K562 (cell line): ENCODE results near the gene MCC. TPM values are rescaled to one million over a fixed set of nuclear protein-coding genes. Genes with fewer than 3 reads are reported as not detected.

Experiments
- ATAC-seq: fragments of 200-7000 bp; cut with Tn5 transposase; 3 replicates; pipeline ENCODE4 v1.9.1; 2020; ENCODE audit warnings: moderate library complexity
- BruUV-seq: library from RNA; stranded (reverse); fragments of 400-500 nt; replicated peaks from 2 replicates; lab custom pipeline; 2021; lab: Mats Ljungman, UMichigan
- CTCF ChIA-PET: fragments of 300-600 bp; formaldehyde crosslinking; extraction: SDS; loops from one replicate; lab custom pipeline; 2021; ENCODE audit warnings: low intra/inter-chr PET ratio; lab: Yijun Ruan, JAX
- POLR2A ChIA-PET: fragments of 300-600, 350-650 bp; sonication (Branson Sonifier 250); formaldehyde crosslinking; extraction: SDS; loops from one replicate; lab custom pipeline; 2021; ENCODE audit warnings: antibody characterized with exemption, inconsistent platforms; lab: Yijun Ruan, JAX
- DNase-seq, 4 experiments: peaks; one replicate each; pipeline versions ENCODE4 v3.0.0 to v3.0.0-alpha.2; 2011 to 2018; ENCODE audit warnings: low spot score in 3 of 4, mixed read lengths in 3 of 4; ENCODE audit errors: extremely low read depth in 1 of 4
- FAIRE-seq: peaks from 2 replicates; lab custom pipeline; 2011; peaks lifted over from hg19 to GRCh38; lab: Jason Lieb, UNC
- H2AFZ ChIP-seq: 2 replicates; pipeline ENCODE4 v1.6.0; 2011; ENCODE audit warnings: low read depth, low read length, control low read depth, inconsistent platforms
- H3K27ac ChIP-seq: fragments of 200-600 bp; 3 replicates; pipeline ENCODE4 v1.8.0; 2011; ENCODE audit warnings: low read depth, mild to moderate bottlenecking, control low read depth, inconsistent platforms, low read length, moderate library complexity, mixed read lengths; ENCODE audit errors: extremely low read depth
- H3K27me3 ChIP-seq, 2 experiments: fragments of 300-600 bp in 1 of 2; 2 replicates in 1 of 2; 3 replicates in 1 of 2; pipeline versions ENCODE4 v1.6.0 to v1.8.0; 2011; ENCODE audit warnings: inconsistent platforms in 2 of 2, low read length in 2 of 2, mild to moderate bottlenecking in 1 of 2, mixed read lengths in 1 of 2, moderate library complexity in 1 of 2; ENCODE audit not compliant: control insufficient read depth in 2 of 2, insufficient read depth in 2 of 2
- H3K36me3 ChIP-seq: fragments of 300-600 bp; 3 replicates; pipeline ENCODE4 v1.8.0; 2011; ENCODE audit warnings: mild to moderate bottlenecking, low read length, inconsistent platforms; ENCODE audit not compliant: control insufficient read depth, insufficient read depth
- H3K4me1 ChIP-seq, 2 experiments: fragments of 200-600 bp in 1 of 2; replicated peaks in 1 of 2; 2 replicates in 1 of 2; 3 replicates in 1 of 2; pipeline versions ENCODE4 v1.5.1 to v1.8.0; 2011; ENCODE audit warnings: inconsistent platforms in 2 of 2, low read length in 2 of 2, mild to moderate bottlenecking in 1 of 2, mixed read lengths in 1 of 2, moderate library complexity in 1 of 2; ENCODE audit not compliant: control insufficient read depth in 2 of 2, insufficient read depth in 2 of 2
- H3K4me2 ChIP-seq: 2 replicates; pipeline ENCODE4 v1.6.1; 2011; ENCODE audit warnings: low read length, control low read depth, inconsistent platforms, mixed read lengths; ENCODE audit not compliant: insufficient read depth
- H3K4me3 ChIP-seq: fragments of 200-600 bp; sonication (generic), shearing (Covaris generic); 2 replicates; pipeline ENCODE4 v1.5.1; 2016; ENCODE audit warnings: control low read depth, inconsistent platforms
- H3K79me2 ChIP-seq: fragments of 200-600 bp; 3 replicates; pipeline ENCODE4 v1.8.0; 2011; ENCODE audit warnings: low read length, inconsistent platforms; ENCODE audit not compliant: control insufficient read depth, insufficient read depth
- H3K9ac ChIP-seq, 2 experiments: 2 replicates each; pipeline versions ENCODE4 v1.6.0 to v1.6.1; 2011; ENCODE audit warnings: low read depth in 2 of 2, low read length in 2 of 2, control low read depth in 1 of 2, inconsistent platforms in 1 of 2, mild to moderate bottlenecking in 1 of 2, mixed read lengths in 1 of 2; ENCODE audit not compliant: insufficient read depth in 1 of 2
- H3K9me1 ChIP-seq: one replicate; pipeline ENCODE4 v1.6.0; 2011; ENCODE audit warnings: inconsistent platforms, mild to moderate bottlenecking, low read length, moderate library complexity; ENCODE audit not compliant: control insufficient read depth, insufficient read depth
- H3K9me3 ChIP-seq: replicated peaks from 2 replicates; pipeline ENCODE4 v1.5.1; 2011; ENCODE audit warnings: low read depth, low read length, inconsistent platforms; ENCODE audit not compliant: control insufficient read depth, insufficient read depth
- H4K20me1 ChIP-seq: replicated peaks from 2 replicates; pipeline ENCODE4 v1.6.1; 2011; ENCODE audit warnings: low read length, inconsistent platforms, mixed read lengths; ENCODE audit not compliant: control insufficient read depth, insufficient read depth
- BDP1 ChIP-seq: IDR thresholded peaks from 3 replicates; pipeline ENCODE4 v1.6.1; 2011; ENCODE audit not compliant: insufficient read length, insufficient read depth
- BRF1 ChIP-seq: IDR thresholded peaks from 3 replicates; pipeline ENCODE4 v1.6.1; 2011; ENCODE audit warnings: borderline replicate concordance, mild to moderate bottlenecking; ENCODE audit not compliant: insufficient read length; ENCODE audit errors: extremely low read depth
- C11orf30 ChIP-seq: fragments of 450-650 bp; IDR thresholded peaks from 2 replicates; pipeline ENCODE4 v1.6.1; 2016; ENCODE audit warnings: low read depth, mild to moderate bottlenecking
- HCFC1 ChIP-seq: IDR thresholded peaks from 2 replicates; pipeline ENCODE4 v1.6.1; 2012; ENCODE audit warnings: low read depth, low read length, improper control_type of control experiment
- MXI1 ChIP-seq: IDR thresholded peaks from 2 replicates; pipeline ENCODE4 v1.6.1; 2011; ENCODE audit warnings: low read depth, mild to moderate bottlenecking, improper control_type of control experiment, low read length
- NFYB ChIP-seq: IDR thresholded peaks from 2 replicates; pipeline ENCODE4 v1.6.1; 2011; ENCODE audit warnings: mild to moderate bottlenecking, moderate library complexity; ENCODE audit not compliant: insufficient read length; ENCODE audit errors: extremely low read depth
- TEAD1 ChIP-seq, 2 experiments: fragments of 450-650 bp in 1 of 2; sonication (generic) in 1 of 2; formaldehyde crosslinking; IDR thresholded peaks; 2 replicates each; pipeline versions ENCODE4 v1.4.0 to v1.8.0; 2020 to 2022; ENCODE audit warnings: mild to moderate bottlenecking in 2 of 2, missing genetic modification reagents in 1 of 2
- WHSC1 ChIP-seq: IDR thresholded peaks from one replicate; pipeline ENCODE4 v1.6.1; 2012; ENCODE audit warnings: low read length, control low read depth, inconsistent platforms
- ZNF274 ChIP-seq: IDR thresholded peaks from 2 replicates; pipeline ENCODE4 v1.6.1; 2011; ENCODE audit warnings: low read depth, mild to moderate bottlenecking, low read length, moderate library complexity, borderline replicate concordance
- WGBS: fragments of 100-300 bp; shearing (Covaris generic); methylation state at CpG from one replicate; pipeline ENCODE4 v1.1.6; 2016; ENCODE audit warnings: low coverage, mixed read lengths; ENCODE audit not compliant: insufficient coverage; ENCODE audit errors: missing lambda C conversion rate; 5-methylcytosine and 5-hydroxymethylcytosine counted together
- in situ Hi-C: fragments of 300-500 bp; cut with MboI; formaldehyde crosslinking; loops from 4 replicates; pipeline ENCODE4 v1.15.0; 2018; ENCODE audit warnings: inconsistent platforms, mixed read lengths
- intact Hi-C: fragments of 100-400 bp; cut with micrococcal nuclease; formaldehyde crosslinking; loops from 2 replicates; pipeline ENCODE4 v1.14.2; 2022
- polyA plus RNA-seq, 8 experiments: library from polyadenylated mRNA; depleted of rRNA in 4 of 8; stranded (reverse) in 5 of 8; unstranded in 3 of 8; fragments of >200 nt; fragmentation: Nextera tagmentation in 2 of 8; fragmentation: Illumina TruSeq in 1 of 8; extraction: Ambion mirVana in 2 of 8; extraction: Trizol in 1 of 8; gene quantifications; 2 replicates each; pipeline versions ENCODE4 v1.2.1 to v1.2.3, GENCODE V29; 2011 to 2014; ENCODE audit warnings: inconsistent platforms in 1 of 8, missing spikeins in 1 of 8
- total RNA-seq, 7 experiments: library from RNA; depleted of rRNA in 6 of 7; stranded (reverse); fragments of >200 nt in 6 of 7; fragmentation: Illumina TruSeq in 2 of 7; extraction: Trizol in 2 of 7; gene quantifications; 2 replicates each; pipeline versions ENCODE4 v1.2.1 to v1.2.3, GENCODE V29; 2011 to 2021; ENCODE audit warnings: low replicate concordance in 1 of 7
- TF ChIP-seq, protein P1 (sequence below): fragments of 250-450 bp; sonication (Bioruptor Pico); IDR thresholded peaks from 2 replicates; pipeline ENCODE4 v1.5.0; 2020; ENCODE audit warnings: mild to moderate bottlenecking, borderline replicate concordance
- TF ChIP-seq, protein P2 (sequence below), 2 experiments: fragments of 450-650 bp; IDR thresholded peaks; 2 replicates each; pipeline ENCODE4 v1.6.1; 2018; ENCODE audit warnings: mild to moderate bottlenecking in 2 of 2, low read depth in 1 of 2; ENCODE audit not compliant: partially characterized antibody in 2 of 2
- TF ChIP-seq, protein P3 (sequence below): sonication (generic); formaldehyde crosslinking; IDR thresholded peaks from 2 replicates; pipeline ENCODE4 v1.8.1; 2023; ENCODE audit warnings: mild to moderate bottlenecking, missing genetic modification reagents

Gene MCC
- total and polyA plus RNA-seq, 9 of the 15 experiments (the other 6 are each of a cell fraction or from before 2014, with no cell fraction given) = 0.04 to 0.24 (median 0.06) TPM; not detected in 1

DNA sequence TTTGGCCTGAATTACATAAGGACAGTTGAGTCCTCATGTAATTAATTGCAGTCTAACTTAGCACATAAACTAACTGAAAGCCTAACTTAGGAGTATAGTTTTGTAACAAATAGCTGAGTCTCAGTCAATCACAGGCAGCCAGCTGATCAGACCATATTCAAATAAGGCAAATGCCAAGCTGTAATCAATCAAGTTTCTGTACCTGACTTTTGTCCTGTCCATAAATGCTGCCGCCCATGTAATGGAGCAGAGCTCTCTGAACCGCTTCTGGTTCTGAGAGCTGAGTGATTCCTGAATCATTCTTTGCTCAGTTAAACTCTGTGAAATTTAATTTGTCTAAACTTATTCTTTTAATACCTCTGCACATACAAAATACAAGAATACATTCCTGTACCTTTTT lies 158.3 kb downstream of the MCC start (continued):
- TF ChIP-seq, protein P1, sequence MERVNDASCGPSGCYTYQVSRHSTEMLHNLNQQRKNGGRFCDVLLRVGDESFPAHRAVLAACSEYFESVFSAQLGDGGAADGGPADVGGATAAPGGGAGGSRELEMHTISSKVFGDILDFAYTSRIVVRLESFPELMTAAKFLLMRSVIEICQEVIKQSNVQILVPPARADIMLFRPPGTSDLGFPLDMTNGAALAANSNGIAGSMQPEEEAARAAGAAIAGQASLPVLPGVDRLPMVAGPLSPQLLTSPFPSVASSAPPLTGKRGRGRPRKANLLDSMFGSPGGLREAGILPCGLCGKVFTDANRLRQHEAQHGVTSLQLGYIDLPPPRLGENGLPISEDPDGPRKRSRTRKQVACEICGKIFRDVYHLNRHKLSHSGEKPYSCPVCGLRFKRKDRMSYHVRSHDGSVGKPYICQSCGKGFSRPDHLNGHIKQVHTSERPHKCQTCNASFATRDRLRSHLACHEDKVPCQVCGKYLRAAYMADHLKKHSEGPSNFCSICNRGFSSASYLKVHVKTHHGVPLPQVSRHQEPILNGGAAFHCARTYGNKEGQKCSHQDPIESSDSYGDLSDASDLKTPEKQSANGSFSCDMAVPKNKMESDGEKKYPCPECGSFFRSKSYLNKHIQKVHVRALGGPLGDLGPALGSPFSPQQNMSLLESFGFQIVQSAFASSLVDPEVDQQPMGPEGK = no peak
- TF ChIP-seq MXI1 = no peak
- no peak for TF ChIP-seq ZNF274
- no peak for TF ChIP-seq BDP1
- TF ChIP-seq C11orf30 = no peak
- no peak for TF ChIP-seq HCFC1
- TF ChIP-seq NFYB = no peak

DNA sequence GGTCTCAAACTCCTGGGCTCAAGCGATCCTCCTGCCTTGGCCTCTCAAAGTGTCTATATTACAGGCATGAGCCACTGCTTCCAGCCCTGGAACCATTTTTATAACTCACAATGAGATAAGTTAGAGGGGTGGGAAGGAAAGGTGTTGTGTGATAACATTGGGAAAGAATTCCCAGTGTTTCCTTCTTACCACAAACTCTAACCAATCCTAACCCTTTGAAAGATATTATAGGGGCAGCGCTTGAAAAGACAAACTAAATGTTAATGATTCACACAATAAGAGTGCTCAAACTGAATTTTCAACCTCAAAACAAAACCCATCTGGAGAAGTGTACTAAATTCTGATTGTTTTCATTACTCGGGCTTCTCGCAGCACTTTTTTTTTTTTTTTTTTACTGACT lies 163.2 kb downstream of the MCC start:
- H3K4me2 ChIP-seq = no peak overlapping the region
- no peaks in the 10 kb centered on the region for H3K36me3 ChIP-seq
- no TSS peak for BruUV-seq
- H3K27me3 ChIP-seq = no peaks in the 10 kb centered on the region; a peak in 2 of 5 replicates
- no peak overlapping the region for H2AFZ ChIP-seq
- H4K20me1 ChIP-seq = no peaks in the 10 kb centered on the region
- 0% methylated on average over 4 of the region's 4 CpGs for WGBS
- H3K9ac ChIP-seq = no peak overlapping the region
- CTCF ChIA-PET = no interaction called here
- no peak for ATAC-seq
- no peak for FAIRE-seq
- H3K9me3 ChIP-seq = no peaks in the 10 kb centered on the region
- intact Hi-C loops = no loop called here
- no peak for DNase-seq
- H3K4me3 ChIP-seq = no peak overlapping the region
- no peaks in the 10 kb centered on the region for H3K79me2 ChIP-seq
- in situ Hi-C loops = no loop called here
- no peaks in the 10 kb centered on the region for H3K4me1 ChIP-seq
- no peak overlapping the region for H3K27ac ChIP-seq
- POLR2A ChIA-PET = no interaction called here
- H3K9me1 ChIP-seq = no peaks in the 10 kb centered on the region
- TF ChIP-seq, protein P2, sequence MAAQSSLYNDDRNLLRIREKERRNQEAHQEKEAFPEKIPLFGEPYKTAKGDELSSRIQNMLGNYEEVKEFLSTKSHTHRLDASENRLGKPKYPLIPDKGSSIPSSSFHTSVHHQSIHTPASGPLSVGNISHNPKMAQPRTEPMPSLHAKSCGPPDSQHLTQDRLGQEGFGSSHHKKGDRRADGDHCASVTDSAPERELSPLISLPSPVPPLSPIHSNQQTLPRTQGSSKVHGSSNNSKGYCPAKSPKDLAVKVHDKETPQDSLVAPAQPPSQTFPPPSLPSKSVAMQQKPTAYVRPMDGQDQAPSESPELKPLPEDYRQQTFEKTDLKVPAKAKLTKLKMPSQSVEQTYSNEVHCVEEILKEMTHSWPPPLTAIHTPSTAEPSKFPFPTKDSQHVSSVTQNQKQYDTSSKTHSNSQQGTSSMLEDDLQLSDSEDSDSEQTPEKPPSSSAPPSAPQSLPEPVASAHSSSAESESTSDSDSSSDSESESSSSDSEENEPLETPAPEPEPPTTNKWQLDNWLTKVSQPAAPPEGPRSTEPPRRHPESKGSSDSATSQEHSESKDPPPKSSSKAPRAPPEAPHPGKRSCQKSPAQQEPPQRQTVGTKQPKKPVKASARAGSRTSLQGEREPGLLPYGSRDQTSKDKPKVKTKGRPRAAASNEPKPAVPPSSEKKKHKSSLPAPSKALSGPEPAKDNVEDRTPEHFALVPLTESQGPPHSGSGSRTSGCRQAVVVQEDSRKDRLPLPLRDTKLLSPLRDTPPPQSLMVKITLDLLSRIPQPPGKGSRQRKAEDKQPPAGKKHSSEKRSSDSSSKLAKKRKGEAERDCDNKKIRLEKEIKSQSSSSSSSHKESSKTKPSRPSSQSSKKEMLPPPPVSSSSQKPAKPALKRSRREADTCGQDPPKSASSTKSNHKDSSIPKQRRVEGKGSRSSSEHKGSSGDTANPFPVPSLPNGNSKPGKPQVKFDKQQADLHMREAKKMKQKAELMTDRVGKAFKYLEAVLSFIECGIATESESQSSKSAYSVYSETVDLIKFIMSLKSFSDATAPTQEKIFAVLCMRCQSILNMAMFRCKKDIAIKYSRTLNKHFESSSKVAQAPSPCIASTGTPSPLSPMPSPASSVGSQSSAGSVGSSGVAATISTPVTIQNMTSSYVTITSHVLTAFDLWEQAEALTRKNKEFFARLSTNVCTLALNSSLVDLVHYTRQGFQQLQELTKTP (IDR thresholded peaks at IDR 0.05; ENCODE audit: low read depth in 1 of 2, partially characterized antibody in 2 of 2) = no peak
- TF ChIP-seq, protein P3, sequence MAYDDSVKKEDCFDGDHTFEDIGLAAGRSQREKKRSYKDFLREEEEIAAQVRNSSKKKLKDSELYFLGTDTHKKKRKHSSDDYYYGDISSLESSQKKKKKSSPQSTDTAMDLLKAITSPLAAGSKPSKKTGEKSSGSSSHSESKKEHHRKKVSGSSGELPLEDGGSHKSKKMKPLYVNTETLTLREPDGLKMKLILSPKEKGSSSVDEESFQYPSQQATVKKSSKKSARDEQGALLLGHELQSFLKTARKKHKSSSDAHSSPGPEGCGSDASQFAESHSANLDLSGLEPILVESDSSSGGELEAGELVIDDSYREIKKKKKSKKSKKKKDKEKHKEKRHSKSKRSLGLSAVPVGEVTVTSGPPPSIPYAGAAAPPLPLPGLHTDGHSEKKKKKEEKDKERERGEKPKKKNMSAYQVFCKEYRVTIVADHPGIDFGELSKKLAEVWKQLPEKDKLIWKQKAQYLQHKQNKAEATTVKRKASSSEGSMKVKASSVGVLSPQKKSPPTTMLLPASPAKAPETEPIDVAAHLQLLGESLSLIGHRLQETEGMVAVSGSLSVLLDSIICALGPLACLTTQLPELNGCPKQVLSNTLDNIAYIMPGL (CRISPR knock-in tag) = no peak
- no peak for TF ChIP-seq WHSC1
- no peak for TF ChIP-seq TEAD1 (CRISPR knock-in tag; IDR thresholded peaks at IDR 0.05)
- TF ChIP-seq BRF1 = no peak
